Testis (tissue), 2 donors: Measurements from ENCODE around the gene INAFM2.

Experiments used
- POLR2A ChIP-seq: fragments of 450-650 bp; IDR thresholded peaks from one replicate; pipeline ENCODE4 v1.6.1; 2017; ENCODE audit warnings: antibody characterized with exemption, mild to moderate bottlenecking, moderate library complexity
- TF ChIP-seq, protein P1 (sequence below), 3 experiments: fragments of 450-650 bp in 2 of 3; fragments of 200-600 bp in 1 of 3; sonication (generic) in 1 of 3; IDR thresholded peaks; one replicate each; pipeline ENCODE4 v1.5.1; 2016 to 2019; ENCODE audit warnings: antibody characterized with exemption in 3 of 3, mild to moderate bottlenecking in 2 of 3, moderate library complexity in 1 of 3

- TF ChIP-seq, protein P1, sequence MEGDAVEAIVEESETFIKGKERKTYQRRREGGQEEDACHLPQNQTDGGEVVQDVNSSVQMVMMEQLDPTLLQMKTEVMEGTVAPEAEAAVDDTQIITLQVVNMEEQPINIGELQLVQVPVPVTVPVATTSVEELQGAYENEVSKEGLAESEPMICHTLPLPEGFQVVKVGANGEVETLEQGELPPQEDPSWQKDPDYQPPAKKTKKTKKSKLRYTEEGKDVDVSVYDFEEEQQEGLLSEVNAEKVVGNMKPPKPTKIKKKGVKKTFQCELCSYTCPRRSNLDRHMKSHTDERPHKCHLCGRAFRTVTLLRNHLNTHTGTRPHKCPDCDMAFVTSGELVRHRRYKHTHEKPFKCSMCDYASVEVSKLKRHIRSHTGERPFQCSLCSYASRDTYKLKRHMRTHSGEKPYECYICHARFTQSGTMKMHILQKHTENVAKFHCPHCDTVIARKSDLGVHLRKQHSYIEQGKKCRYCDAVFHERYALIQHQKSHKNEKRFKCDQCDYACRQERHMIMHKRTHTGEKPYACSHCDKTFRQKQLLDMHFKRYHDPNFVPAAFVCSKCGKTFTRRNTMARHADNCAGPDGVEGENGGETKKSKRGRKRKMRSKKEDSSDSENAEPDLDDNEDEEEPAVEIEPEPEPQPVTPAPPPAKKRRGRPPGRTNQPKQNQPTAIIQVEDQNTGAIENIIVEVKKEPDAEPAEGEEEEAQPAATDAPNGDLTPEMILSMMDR (IDR thresholded peaks at IDR 0.05) = no peak
- TF ChIP-seq POLR2A = no peak
Measured at GRCh38 chr15:40307421-40308211, 15.9 kb upstream of the INAFM2 start, which contains the start of gene PLCB2.
